Astrocyte of the spinal cord (primary cell): ENCODE measurements around the gene S100A5.
"Not testable (repeated sequence)": the region's sequence is repeated elsewhere in the genome, so short reads cannot be mapped to it uniquely, and the experiment has no call there.

ENCODE experiments used
- DNase-seq: peaks from one replicate; pipeline ENCODE4 v3.0.0; 2011; ENCODE audit warnings: low read depth, low spot score
- H3K4me3 ChIP-seq: 2 replicates; pipeline ENCODE4 v1.5.1; 2011; ENCODE audit warnings: low read depth, mild to moderate bottlenecking, low read length, moderate library complexity
- in situ Hi-C: cut with HindIII; loops from 2 replicates; pipeline ENCODE4 v1.10.0; 2017; ENCODE audit warnings: low sequenced_read_pairs
- TF ChIP-seq, protein P1 (sequence below): IDR thresholded peaks from 2 replicates; pipeline ENCODE4 v1.5.1; 2012; ENCODE audit warnings: low read depth, mild to moderate bottlenecking, low read length, inconsistent platforms

The S100A5 gene

DNA sequence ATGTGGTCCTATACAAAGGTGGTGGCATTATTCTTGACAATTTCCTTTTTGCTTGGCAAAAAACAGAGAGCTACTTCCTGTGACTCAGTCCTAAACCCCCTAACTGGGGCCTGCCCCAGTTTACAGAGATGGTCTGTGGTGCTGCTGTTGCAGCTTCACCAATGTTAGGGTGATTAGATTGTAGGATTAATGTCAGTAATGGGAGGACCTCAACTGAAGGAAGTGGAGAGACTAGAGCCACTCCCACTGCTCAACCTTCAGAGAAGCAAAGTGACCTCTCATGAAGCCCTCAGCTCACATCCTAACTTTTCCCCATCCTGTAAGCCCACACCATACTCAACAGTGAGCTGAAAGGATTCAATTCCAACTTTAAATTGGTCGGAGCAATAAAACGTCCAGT lies 8.6 kb downstream of the S100A5 start:
- TF ChIP-seq, protein P1, sequence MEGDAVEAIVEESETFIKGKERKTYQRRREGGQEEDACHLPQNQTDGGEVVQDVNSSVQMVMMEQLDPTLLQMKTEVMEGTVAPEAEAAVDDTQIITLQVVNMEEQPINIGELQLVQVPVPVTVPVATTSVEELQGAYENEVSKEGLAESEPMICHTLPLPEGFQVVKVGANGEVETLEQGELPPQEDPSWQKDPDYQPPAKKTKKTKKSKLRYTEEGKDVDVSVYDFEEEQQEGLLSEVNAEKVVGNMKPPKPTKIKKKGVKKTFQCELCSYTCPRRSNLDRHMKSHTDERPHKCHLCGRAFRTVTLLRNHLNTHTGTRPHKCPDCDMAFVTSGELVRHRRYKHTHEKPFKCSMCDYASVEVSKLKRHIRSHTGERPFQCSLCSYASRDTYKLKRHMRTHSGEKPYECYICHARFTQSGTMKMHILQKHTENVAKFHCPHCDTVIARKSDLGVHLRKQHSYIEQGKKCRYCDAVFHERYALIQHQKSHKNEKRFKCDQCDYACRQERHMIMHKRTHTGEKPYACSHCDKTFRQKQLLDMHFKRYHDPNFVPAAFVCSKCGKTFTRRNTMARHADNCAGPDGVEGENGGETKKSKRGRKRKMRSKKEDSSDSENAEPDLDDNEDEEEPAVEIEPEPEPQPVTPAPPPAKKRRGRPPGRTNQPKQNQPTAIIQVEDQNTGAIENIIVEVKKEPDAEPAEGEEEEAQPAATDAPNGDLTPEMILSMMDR, result no peak
- no peak for DNase-seq
- in situ Hi-C loops, result no loop called here
- H3K4me3 ChIP-seq, result no peak overlapping the region

DNA sequence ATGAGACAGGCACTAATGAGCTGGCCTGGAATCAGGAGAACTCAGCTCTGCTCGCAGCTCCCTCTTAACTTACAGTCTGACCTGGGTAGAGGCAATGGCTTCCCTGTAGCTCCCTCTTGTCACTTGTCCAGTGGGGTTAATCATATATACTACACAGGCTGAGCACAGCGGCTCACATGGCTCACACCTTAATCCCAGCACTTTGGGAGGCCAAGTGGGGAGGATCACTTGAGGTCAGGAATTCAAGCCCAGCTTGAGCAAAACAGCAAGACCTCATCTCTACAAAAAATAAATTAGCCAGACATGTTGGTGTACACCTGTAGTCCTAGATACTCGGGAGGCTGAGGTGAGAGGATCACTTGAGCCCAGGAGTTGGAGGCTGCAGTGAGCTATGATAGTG lies 9.1 kb downstream of the S100A5 start:
- in situ Hi-C loops, result no loop called here
- DNase-seq, result no peak
- TF ChIP-seq, protein P1, result no peak
- no peak overlapping the region for H3K4me3 ChIP-seq

DNA sequence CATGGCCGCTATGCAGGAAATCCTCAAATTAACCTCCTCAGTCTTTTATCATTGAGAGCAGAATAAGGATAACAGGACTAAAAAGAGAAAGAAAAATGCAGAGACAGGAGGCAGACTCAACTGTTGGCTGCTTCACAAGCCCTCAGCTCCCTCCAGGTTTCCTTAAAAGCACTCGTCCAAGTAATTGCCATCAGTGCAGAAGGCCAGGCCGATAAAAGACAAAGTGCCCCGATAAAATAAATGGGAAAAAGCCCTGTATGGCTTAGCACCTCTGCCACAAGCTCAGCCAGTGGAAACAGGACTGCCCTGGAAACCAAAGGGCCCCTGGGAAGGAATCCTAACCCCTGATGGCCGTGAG lies 13.1 kb downstream of the S100A5 start:
- no peak overlapping the region for H3K4me3 ChIP-seq
- in situ Hi-C loops, result no loop called here
- TF ChIP-seq, protein P1, result no peak
- no peak for DNase-seq

DNA sequence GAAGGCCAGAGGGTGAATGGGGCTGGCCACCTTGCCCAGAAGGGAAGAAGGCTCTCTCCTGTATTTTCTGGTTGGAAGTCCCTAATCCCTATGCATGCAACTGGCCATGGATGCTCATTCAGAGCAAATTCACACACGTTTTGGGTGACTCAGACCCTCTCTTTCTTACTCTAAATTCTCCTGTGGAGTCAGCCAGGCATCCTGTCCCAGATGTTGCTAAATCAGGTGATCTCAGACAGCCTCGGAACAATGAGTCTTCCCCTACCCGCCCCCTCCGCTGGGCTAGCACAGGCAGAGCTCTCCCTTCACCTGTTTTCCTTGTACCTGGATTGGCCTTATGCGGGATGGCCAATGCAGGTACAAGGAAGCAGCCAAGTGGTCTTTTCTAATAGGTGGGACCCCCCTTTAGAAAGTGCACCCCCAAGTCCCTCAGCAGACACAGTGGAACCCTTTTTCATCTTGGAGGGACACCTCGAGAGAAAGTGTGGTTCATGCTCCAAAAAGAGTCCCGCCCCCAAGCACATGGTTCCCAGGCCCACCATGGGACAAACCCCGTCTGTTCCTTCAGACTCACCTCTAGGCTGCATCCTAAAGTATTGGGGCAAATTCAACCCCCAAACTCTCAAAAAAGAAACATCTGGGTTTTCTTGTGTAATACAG lies 13.6 kb downstream of the S100A5 start:
- in situ Hi-C loops, result no loop called here
- no peak overlapping the region for H3K4me3 ChIP-seq
- TF ChIP-seq, protein P1, result no peak
- peak; percentile 16 for DNase-seq

DNA sequence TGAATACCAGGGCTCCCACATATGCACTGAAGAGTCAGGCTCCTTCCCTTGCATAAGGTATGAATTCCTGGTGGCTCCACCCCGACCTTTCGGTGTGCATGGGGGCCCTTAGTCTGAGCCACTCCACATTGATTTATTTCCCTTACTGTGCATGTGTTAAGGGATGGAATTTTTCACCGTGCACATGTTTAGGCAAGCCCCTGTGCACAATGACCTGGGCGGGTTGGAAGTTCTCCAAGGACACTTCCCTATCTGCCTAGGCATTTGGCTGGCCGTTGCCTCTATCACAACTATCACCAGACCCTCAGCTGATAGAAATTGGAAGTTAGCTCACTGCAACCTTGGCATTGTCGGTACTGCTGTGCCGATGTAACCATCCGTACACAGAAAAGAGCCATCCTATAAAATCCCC lies 14.6 kb downstream of the S100A5 start:
- no peak for DNase-seq
- H3K4me3 ChIP-seq, result no peak overlapping the region
- TF ChIP-seq, protein P1, result no peak
- in situ Hi-C loops, result no loop called here

DNA sequence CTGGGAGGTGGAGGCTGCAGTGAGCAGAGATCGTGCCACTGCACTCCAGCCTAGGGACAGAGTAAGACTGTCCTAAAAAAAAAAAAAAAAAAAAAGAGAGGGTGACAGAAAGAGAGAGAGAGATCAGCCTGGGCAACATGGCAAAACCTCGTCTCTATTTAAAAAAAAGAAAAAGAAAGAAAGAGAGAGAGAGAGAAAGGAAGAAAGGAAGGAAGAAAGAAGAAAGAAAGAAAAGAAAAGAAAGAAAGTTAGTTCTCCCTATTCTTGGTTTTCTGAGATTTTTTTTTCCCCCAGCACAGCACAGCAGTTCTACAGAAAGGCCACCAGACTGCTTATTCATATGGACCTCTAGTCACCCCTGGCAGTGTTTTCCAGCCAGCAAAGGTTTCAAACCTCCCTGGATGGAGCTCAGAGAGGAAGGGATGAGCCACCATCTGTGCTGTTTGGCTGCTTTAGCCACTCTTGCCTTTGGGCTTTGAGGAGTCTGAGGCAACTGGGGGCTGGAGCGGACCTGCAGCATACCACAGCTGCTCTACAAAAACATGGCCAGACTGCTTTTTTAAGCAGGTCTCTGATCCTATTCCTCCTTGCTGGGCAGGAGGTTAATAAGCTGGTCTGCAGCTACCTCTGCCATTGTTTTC lies 15.5 kb downstream of the S100A5 start:
- in situ Hi-C loops, result no loop called here
- DNase-seq, result peak; percentile 49

DNA sequence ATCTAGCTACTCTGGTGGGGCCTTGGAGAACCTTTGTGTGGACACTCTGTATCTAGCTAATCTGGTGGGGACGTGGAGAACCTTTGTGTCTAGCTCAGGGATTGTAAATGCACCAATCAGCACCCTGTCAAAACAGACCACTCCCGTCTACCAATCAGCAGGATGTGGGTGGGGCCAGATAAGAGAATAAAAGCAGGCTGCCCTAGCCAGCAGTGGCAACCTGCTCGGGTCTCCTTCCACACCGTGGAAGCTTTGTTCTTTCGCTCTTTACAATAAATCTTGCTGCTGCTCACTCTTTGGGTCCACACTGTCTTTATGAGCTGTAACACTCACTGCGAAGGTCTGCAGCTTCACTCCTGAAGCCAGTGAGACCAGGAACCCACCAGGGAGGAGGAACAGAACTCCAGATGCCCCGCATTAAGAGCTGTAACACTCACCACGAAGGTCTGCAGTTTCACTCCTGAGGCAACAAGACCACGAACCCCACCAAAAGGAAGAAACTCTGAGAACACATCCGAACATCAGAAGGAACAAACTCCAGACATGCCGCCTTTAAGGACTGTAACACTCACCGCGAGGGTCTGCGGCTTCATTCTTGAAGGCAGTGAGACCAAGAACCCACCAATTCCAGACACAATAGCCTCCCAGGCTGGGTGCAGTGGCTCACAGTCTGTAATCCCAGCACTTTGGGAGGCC lies 18.2 kb downstream of the S100A5 start:
- in situ Hi-C loops, H3K4me3 ChIP-seq, DNase-seq: not testable (repeated sequence)

More for the DNA sequence above, 15.5 kb downstream of the S100A5 start:
- no peak overlapping the region for H3K4me3 ChIP-seq
- TF ChIP-seq, protein P1, result no peak

DNA sequence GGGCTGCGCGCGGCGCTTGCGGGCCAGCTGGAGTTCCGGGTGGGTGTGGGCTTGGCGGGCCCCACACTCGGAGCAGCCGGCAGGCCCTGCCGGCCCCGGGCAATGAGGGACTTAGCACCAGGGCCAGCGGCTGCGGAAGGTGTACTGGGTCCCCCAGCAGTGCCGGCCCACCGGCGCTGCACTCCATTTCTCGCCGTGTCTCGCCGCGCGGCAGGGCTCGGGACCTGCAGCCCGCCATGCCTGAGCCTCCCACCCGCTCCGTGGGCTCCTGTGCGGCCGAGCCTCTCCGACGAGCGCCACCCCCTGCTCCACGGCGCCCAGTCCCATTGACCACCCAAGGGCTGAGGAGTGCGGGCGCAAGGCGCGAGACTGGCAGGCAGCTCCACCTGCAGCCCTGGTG lies 18.9 kb downstream of the S100A5 start:
- DNase-seq, in situ Hi-C loops, H3K4me3 ChIP-seq: not testable (repeated sequence)
